Heart left ventricle (tissue), 13 donors: Measurements from ENCODE around the gene GPR37.

ENCODE experiments used
- CTCF ChIP-seq, 12 donors: fragments of 200-600 bp; sonication (generic) in 4 of 12; IDR thresholded peaks; one replicate each; pipeline versions ENCODE4 v1.5.0 to v1.8.0; 2018 to 2022; ENCODE audit warnings: antibody characterized with exemption in 12 of 12, mild to moderate bottlenecking in 5 of 12
- POLR2A ChIP-seq, 2 donors: fragments of 450-650 bp; IDR thresholded peaks; one replicate each; pipeline ENCODE4 v1.6.1; 2017; ENCODE audit warnings: antibody characterized with exemption in 2 of 2, mild to moderate bottlenecking in 2 of 2, moderate library complexity in 2 of 2
- donor health status: ischemic (EF 13 %, LVEDD 7.1; RV severe dilation, severe dysfunction).
- donor health status: DM: no; HTN: yes; CAD: no.
- donor health status: DM: no; HTN: no; CAD: no.
- donor health status: ischemic (EF 25% LVEDD 6.9; RV normal size, moderate dysfunction).
- donor health status: ischemic (EF 25% LVEDD 5.7; RV mildly dilated, moderate dysfunction).
- donor health status: ischemic (EF 35%, LVEDD 5.7; RV mildly dilated, moderate dysfunction).
- donor health status: nonischemic (EF 11% LVEDD 7.7; RV severe dilation, severe dysfunction).
- donor health status: DM: yes; HTN: yes; CAD: no.
- donor health status: PGD.
- donor health status: ischemic (EF 29% LVEDD 5.4; RV normal size, mild dysfunction).
- donor health status: nonischemic (EF 23%, LVEDD 6.1; RV moderate dilation, normal function).

- TF ChIP-seq CTCF (IDR thresholded peaks at IDR 0.05) = no peak
- no peak for TF ChIP-seq POLR2A (IDR thresholded peaks at IDR 0.05)
Observed at GRCh38 chr7:124812764-124813163, 47.2 kb upstream of the GPR37 start.
